Measurements from ENCODE around the gene HLA-DRB1. TPM values are rescaled to one million over a fixed set of nuclear protein-coding genes. Genes with fewer than 3 reads are reported as not detected.

The HLA-DRB1 gene
- total RNA-seq, 4 donors from 2014 or later: 3.7 to 68.8 (median 22.4) TPM

DNA sequence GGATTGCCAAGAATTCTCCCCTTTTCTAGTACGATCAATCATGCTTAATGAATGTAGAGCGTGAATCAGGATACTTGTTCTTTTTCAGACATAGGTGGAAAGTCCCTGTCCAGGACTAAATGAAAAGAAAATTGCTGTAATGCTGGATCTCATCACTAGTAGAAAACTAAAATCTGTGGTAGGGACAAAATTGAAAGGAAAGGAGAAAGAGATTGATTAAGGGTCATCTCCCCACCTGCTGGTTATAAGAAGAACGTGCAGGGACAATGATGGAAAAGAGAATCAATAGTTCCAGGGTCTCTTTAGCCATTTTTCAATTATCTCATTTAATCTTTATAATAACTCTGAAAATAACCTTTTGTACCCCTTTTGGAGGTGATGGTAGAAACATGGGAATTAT is 18.7 kb upstream of the HLA-DRB1 start:
- WGBS, 2 donors: 25 to 50% methylated on average over 2 to 3 of the region's 3 CpGs
- Histone ChIP-seq H3K4me1 (no peaks in the 10 kb centered on the region), H3K4me3 (no peak overlapping the region), H3K27me3 (no peaks in the 10 kb centered on the region), H3K27ac (no peak overlapping the region), H3K9me3 (no peaks in the 10 kb centered on the region), H3K36me3 (no peaks in the 10 kb centered on the region)
- no peak for TF ChIP-seq POLR2A (IDR thresholded peaks at IDR 0.05)
- TF ChIP-seq, protein P1, sequence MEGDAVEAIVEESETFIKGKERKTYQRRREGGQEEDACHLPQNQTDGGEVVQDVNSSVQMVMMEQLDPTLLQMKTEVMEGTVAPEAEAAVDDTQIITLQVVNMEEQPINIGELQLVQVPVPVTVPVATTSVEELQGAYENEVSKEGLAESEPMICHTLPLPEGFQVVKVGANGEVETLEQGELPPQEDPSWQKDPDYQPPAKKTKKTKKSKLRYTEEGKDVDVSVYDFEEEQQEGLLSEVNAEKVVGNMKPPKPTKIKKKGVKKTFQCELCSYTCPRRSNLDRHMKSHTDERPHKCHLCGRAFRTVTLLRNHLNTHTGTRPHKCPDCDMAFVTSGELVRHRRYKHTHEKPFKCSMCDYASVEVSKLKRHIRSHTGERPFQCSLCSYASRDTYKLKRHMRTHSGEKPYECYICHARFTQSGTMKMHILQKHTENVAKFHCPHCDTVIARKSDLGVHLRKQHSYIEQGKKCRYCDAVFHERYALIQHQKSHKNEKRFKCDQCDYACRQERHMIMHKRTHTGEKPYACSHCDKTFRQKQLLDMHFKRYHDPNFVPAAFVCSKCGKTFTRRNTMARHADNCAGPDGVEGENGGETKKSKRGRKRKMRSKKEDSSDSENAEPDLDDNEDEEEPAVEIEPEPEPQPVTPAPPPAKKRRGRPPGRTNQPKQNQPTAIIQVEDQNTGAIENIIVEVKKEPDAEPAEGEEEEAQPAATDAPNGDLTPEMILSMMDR (IDR thresholded peaks at IDR 0.05): no peak
- intact Hi-C loops (cut with DNase I): no loop called here
- DNase-seq: no peak

DNA sequence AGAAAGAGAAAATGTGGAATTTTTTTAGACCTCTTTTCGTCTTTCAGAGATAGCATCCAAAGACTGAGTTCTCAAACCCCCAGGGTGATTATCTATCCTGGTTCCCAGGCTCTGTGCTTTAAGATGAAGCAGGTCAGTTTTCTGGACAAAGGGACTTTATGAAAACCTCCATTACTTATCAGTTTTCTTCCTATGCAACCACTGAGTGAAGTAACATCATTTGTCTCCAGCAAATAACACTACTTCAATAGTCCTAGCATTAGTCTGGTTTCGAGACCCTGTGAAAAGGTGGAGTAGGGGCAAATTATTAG is 18.3 kb upstream of the HLA-DRB1 start:
- 44 to 45% methylated on average over 2 of the region's 2 CpGs for WGBS, 2 donors
- TF ChIP-seq POLR2A (IDR thresholded peaks at IDR 0.05): no peak
- TF ChIP-seq, protein P1 (IDR thresholded peaks at IDR 0.05): no peak
- Histone ChIP-seq H3K4me1 (no peaks in the 10 kb centered on the region), H3K27ac (no peak overlapping the region), H3K9me3 (no peaks in the 10 kb centered on the region), H3K27me3 (no peaks in the 10 kb centered on the region), H3K36me3 (no peaks in the 10 kb centered on the region), H3K4me3 (no peak overlapping the region)
- intact Hi-C loops (cut with DNase I): no loop called here
- DNase-seq: no peak

DNA sequence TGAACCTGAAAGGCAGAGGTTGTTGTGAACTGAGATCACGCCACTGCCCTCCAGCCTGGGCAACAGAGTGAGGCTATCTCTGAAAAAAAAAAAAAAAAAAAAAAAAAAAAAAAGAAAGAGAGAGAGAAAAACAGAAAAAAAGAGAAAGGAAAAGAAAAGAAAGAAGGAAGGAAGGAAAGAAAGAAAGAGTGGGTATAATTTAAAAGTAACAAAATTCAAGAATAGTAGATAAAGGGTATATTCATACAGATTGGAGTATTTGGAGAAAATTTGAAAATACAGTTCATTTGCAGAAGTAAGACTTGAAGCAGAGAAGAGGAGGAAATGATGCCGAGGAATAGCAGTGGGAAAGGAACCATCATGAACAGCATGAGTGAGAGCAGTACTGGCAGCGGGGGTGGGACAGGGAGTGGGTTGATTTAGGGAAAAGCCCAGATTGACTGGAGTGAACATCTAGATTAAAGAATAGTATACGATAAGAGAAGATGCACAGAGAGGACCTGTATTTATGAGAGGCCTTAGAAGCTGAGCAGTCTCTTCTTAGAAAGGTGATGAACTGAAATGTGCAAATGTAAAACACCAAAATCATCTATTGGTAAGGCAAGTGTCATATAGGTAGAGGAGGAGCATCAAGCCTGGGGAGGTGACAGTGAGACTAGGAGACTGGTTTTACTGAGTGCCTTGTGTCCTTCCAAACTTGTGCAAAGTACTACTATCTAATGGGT is 17.8 kb upstream of the HLA-DRB1 start:
- DNase-seq: no peak
- no peak overlapping the region for H3K4me3 ChIP-seq
- WGBS, 2 donors: 57 to 88% methylated on average over 2 to 3 of the region's 4 CpGs
- intact Hi-C loops (cut with DNase I): no loop called here
- no peaks in the 10 kb centered on the region for H3K27me3 ChIP-seq
- no peaks in the 10 kb centered on the region for H3K4me1 ChIP-seq
- no peak overlapping the region for H3K27ac ChIP-seq
- H3K9me3 ChIP-seq: no peaks in the 10 kb centered on the region
- no peaks in the 10 kb centered on the region for H3K36me3 ChIP-seq
- TF ChIP-seq, protein P1 (IDR thresholded peaks at IDR 0.05): no peak
- TF ChIP-seq POLR2A (IDR thresholded peaks at IDR 0.05): no peak

DNA sequence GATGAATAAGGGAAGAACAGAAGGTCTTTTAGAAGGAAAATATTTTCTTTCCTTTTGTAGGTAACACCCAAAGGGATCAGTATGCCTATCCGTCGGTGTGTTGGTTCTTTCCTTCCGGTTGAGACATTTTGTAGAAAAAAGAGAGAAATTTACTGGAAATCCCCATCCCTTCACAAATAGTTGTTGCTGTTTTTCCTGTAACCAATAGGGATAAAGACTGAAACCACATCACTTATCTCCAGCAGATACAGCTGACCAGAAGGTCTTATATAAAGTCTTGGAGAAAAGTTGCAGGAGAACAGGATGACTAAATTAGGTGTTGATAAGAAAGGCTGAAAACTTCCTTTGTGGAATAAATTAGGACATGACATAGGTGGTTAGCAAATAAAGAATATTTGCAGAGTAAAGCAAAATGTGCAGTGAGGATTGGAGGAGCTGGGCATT is 14.8 kb upstream of the HLA-DRB1 start:
- WGBS, 2 donors: 0% methylated on average over 3 of the region's 3 CpGs
- TF ChIP-seq, protein P1 (IDR thresholded peaks at IDR 0.05): no peak
- TF ChIP-seq POLR2A (IDR thresholded peaks at IDR 0.05): no peak
- no peak overlapping the region for H3K4me3 ChIP-seq
- H3K27me3 ChIP-seq: no peaks in the 10 kb centered on the region
- H3K27ac ChIP-seq: peak overlapping the region in 1 of 4 donors; percentile 28
- no peaks in the 10 kb centered on the region for H3K9me3 ChIP-seq
- H3K36me3 ChIP-seq: no peaks in the 10 kb centered on the region
- no peaks in the 10 kb centered on the region for H3K4me1 ChIP-seq
- no peak for DNase-seq
- intact Hi-C loops (cut with DNase I): no loop called here

DNA sequence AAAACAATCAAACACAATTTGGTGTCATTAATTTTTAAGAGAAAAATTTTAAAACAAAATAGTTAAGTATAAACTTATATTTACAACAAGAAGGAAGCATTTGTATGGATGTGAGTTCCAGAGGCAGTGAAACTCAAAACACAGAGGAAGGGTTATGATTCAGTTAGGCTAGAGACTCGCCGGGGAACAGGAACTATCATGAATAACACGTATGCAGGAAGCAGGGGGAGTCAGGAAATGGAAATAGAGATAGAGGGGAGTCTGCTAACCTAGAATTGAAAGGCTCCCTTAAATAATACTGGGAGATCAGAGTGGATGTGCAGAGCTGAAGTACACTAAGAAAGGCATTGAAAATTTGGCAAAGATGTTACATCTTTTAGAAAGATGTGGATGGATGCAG is 14.2 kb upstream of the HLA-DRB1 start:
- no peak for DNase-seq
- Histone ChIP-seq H3K4me1 (no peaks in the 10 kb centered on the region), H3K9me3 (no peaks in the 10 kb centered on the region), H3K36me3 (no peaks in the 10 kb centered on the region), H3K27me3 (no peaks in the 10 kb centered on the region), H3K27ac (peak overlapping the region in 1 of 4 donors; percentile 4), H3K4me3 (no peak overlapping the region)
- WGBS, 2 donors: 8 to 13% methylated on average over 3 of the region's 3 CpGs
- no peak for TF ChIP-seq POLR2A (IDR thresholded peaks at IDR 0.05)
- TF ChIP-seq, protein P1 (IDR thresholded peaks at IDR 0.05): no peak
- intact Hi-C loops (cut with DNase I): no loop called here
